ENCODE data around the gene PROS1. TPM values are rescaled to one million over a fixed set of nuclear protein-coding genes. Genes with fewer than 3 reads are reported as not detected.

Gene PROS1
- total RNA-seq, 2 experiments from 2014 or later = not detected

GRCh38 chr3:93936549-93936948 is 37.1 kb downstream of the PROS1 start:
- ChIA-PET POLR2A (no interaction called here), CTCF (interaction anchor here (0.8 kb wide), 1 partner anchor 23 kb away, joined by 3 read pairs; no protein-coding TSS in a partner anchor)
- Mint-ChIP-seq H3K27me3 (no peaks in the 10 kb centered on the region), H3K4me1 (ENCODE audit: low read depth) (no peaks in the 10 kb centered on the region), H3K9me3 (no peaks in the 10 kb centered on the region), H3K27ac (no peak overlapping the region), H3K36me3 (ENCODE audit: low read depth) (no peaks in the 10 kb centered on the region), H3K4me3 (no peak overlapping the region)
- no peaks in the 10 kb centered on the region for H3K4me1 ChIP-seq (ENCODE audit: insufficient read depth, low read length)
- H3K4me3 ChIP-seq (ENCODE audit: low read length) = no peak overlapping the region
- no peaks in the 10 kb centered on the region for H3K36me3 ChIP-seq (ENCODE audit: insufficient read depth, low read length)
- intact Hi-C loops (cut with DNase I, micrococcal nuclease) = no loop called here
- ATAC-seq (ENCODE audit: poor library complexity) (no peak), DNase-seq (no peak)
- H3K9me3 ChIP-seq (ENCODE audit: control insufficient read depth in 1 of 2, insufficient read depth in 1 of 2, low read length in 2 of 2) = no peaks in the 10 kb centered on the region
- H3K27ac ChIP-seq (ENCODE audit: low read depth in 1 of 2, low read length in 2 of 2) = no peak overlapping the region
- TF ChIP-seq, protein P1, sequence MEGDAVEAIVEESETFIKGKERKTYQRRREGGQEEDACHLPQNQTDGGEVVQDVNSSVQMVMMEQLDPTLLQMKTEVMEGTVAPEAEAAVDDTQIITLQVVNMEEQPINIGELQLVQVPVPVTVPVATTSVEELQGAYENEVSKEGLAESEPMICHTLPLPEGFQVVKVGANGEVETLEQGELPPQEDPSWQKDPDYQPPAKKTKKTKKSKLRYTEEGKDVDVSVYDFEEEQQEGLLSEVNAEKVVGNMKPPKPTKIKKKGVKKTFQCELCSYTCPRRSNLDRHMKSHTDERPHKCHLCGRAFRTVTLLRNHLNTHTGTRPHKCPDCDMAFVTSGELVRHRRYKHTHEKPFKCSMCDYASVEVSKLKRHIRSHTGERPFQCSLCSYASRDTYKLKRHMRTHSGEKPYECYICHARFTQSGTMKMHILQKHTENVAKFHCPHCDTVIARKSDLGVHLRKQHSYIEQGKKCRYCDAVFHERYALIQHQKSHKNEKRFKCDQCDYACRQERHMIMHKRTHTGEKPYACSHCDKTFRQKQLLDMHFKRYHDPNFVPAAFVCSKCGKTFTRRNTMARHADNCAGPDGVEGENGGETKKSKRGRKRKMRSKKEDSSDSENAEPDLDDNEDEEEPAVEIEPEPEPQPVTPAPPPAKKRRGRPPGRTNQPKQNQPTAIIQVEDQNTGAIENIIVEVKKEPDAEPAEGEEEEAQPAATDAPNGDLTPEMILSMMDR (IDR thresholded peaks at IDR 0.05) = no peak
- peaks cover 0 to 4% of the 10 kb centered on the region in 2 experiments for H3K27me3 ChIP-seq (ENCODE audit: control insufficient read depth in 1 of 2, insufficient read depth in 2 of 2, low read length in 2 of 2)

DNA sequence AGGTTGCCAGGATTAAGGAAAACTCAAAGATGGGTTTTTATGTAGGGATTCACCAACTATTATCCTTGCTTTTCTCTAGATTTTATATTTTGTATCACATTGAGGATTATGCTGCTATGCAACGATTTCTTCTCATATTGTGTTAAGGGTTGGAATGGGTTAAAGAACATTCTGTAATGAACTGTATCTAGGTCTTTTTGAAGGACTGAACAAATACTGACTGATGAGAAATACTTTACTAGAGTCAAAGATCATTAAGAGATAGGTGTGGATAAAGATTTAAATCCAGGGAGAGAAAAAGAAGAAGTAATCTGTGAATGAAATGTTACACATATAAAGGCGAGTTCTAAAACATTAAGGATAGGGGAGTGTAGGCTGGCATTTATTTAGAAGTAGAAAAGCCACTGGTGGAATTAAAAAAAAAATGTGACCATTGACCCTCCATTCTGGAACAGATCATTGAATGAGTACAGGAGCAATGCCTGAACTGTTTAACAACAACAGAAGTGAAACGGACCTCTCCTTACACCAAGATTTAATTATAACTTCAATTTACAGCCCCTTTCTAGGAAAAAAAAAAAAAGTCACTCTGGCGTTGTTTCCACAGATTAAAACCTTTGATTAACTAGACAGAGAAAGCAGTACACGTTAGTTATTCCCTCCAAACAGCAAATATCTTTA is 39.2 kb downstream of the PROS1 start:
- no peaks in the 10 kb centered on the region for H3K9me3 ChIP-seq (ENCODE audit: control insufficient read depth in 1 of 2, insufficient read depth in 1 of 2, low read length in 2 of 2)
- H3K36me3 ChIP-seq (ENCODE audit: insufficient read depth, low read length) = no peaks in the 10 kb centered on the region
- ChIA-PET CTCF (no interaction called here), POLR2A (no interaction called here)
- Mint-ChIP-seq H3K4me1 (ENCODE audit: low read depth) (no peaks in the 10 kb centered on the region), H3K36me3 (ENCODE audit: low read depth) (no peaks in the 10 kb centered on the region), H3K9me3 (no peaks in the 10 kb centered on the region), H3K27ac (no peak overlapping the region), H3K27me3 (no peaks in the 10 kb centered on the region), H3K4me3 (no peak overlapping the region)
- no peak overlapping the region for H3K4me3 ChIP-seq (ENCODE audit: low read length)
- ATAC-seq (ENCODE audit: poor library complexity) (no peak), DNase-seq (no peak)
- H3K27ac ChIP-seq (ENCODE audit: low read depth in 1 of 2, low read length in 2 of 2) = no peak overlapping the region
- intact Hi-C loops (cut with DNase I, micrococcal nuclease) = no loop called here
- TF ChIP-seq, protein P1 (IDR thresholded peaks at IDR 0.05) = no peak
- H3K4me1 ChIP-seq (ENCODE audit: insufficient read depth, low read length) = no peaks in the 10 kb centered on the region
- H3K27me3 ChIP-seq (ENCODE audit: control insufficient read depth in 1 of 2, insufficient read depth in 2 of 2, low read length in 2 of 2) = peaks cover 0 to 4% of the 10 kb centered on the region in 2 experiments

- no peaks in the 10 kb centered on the region for H3K9me3 ChIP-seq (ENCODE audit: control insufficient read depth in 1 of 2, insufficient read depth in 1 of 2, low read length in 2 of 2)
- Mint-ChIP-seq H3K27ac (no peak overlapping the region), H3K4me1 (ENCODE audit: low read depth) (no peaks in the 10 kb centered on the region), H3K4me3 (no peak overlapping the region), H3K36me3 (ENCODE audit: low read depth) (no peaks in the 10 kb centered on the region), H3K9me3 (no peaks in the 10 kb centered on the region), H3K27me3 (no peaks in the 10 kb centered on the region)
- H3K4me1 ChIP-seq (ENCODE audit: insufficient read depth, low read length) = no peaks in the 10 kb centered on the region
- H3K27ac ChIP-seq (ENCODE audit: low read depth in 1 of 2, low read length in 2 of 2) = no peak overlapping the region
- H3K27me3 ChIP-seq (ENCODE audit: control insufficient read depth in 1 of 2, insufficient read depth in 2 of 2, low read length in 2 of 2) = peaks cover 0 to 4% of the 10 kb centered on the region in 2 experiments
- ATAC-seq (ENCODE audit: poor library complexity) (no peak), DNase-seq (no peak)
- H3K4me3 ChIP-seq (ENCODE audit: low read length) = no peak overlapping the region
- CTCF ChIA-PET = no interaction called here
- POLR2A ChIA-PET = no interaction called here
- no peaks in the 10 kb centered on the region for H3K36me3 ChIP-seq (ENCODE audit: insufficient read depth, low read length)
- TF ChIP-seq, protein P1 (IDR thresholded peaks at IDR 0.05) = no peak
- intact Hi-C loops (cut with DNase I, micrococcal nuclease) = no loop called here
Measured at GRCh38 chr3:93931597-93932229, 42.0 kb downstream of the PROS1 start.
